ENCODE results near the gene OMA1. TPM values are rescaled to one million over a fixed set of nuclear protein-coding genes. Genes with fewer than 3 reads are reported as not detected.

The OMA1 gene
- total RNA-seq, 2 donors from 2014 or later: 27.0 to 27.3 TPM

GRCh38 chr1:58436615-58437297 lies 109.8 kb downstream of the OMA1 start:
- TF ChIP-seq CTCF (IDR thresholded peaks at IDR 0.05): no peak

GRCh38 chr1:58435376-58435775 lies 111.2 kb downstream of the OMA1 start:
- TF ChIP-seq CTCF (IDR thresholded peaks at IDR 0.05): no peak
- Histone ChIP-seq H3K27ac (no peak overlapping the region), H3K4me3 (no peak overlapping the region), H3K4me1 (peaks cover 0 to 6% of the 10 kb centered on the region in 2 donors), H3K36me3 (no peaks in the 10 kb centered on the region), H3K9me3 (no peaks in the 10 kb centered on the region), H3K27me3 (no peaks in the 10 kb centered on the region)
- no peak for DNase-seq (ENCODE audit: low spot score)

More at GRCh38 chr1:58436615-58437297, 109.8 kb downstream of the OMA1 start:
- no peak overlapping the region for H3K27ac ChIP-seq
- peaks cover 0 to 6% of the 10 kb centered on the region in 2 donors for H3K4me1 ChIP-seq
- no peak overlapping the region for H3K4me3 ChIP-seq
- DNase-seq (ENCODE audit: low spot score): no peak
- no peaks in the 10 kb centered on the region for H3K9me3 ChIP-seq
- H3K36me3 ChIP-seq: no peaks in the 10 kb centered on the region
- H3K27me3 ChIP-seq: no peaks in the 10 kb centered on the region

GRCh38 chr1:58434607-58435006 lies 111.9 kb downstream of the OMA1 start:
- Histone ChIP-seq H3K27ac (no peak overlapping the region), H3K27me3 (no peaks in the 10 kb centered on the region), H3K9me3 (no peaks in the 10 kb centered on the region), H3K4me3 (no peak overlapping the region), H3K4me1 (peaks cover 0 to 6% of the 10 kb centered on the region in 2 donors), H3K36me3 (no peaks in the 10 kb centered on the region)
- TF ChIP-seq CTCF (IDR thresholded peaks at IDR 0.05): no peak
- no peak for DNase-seq (ENCODE audit: low spot score)

- peaks cover 0 to 6% of the 10 kb centered on the region in 2 donors for H3K4me1 ChIP-seq
- DNase-seq (ENCODE audit: low spot score): no peak
- no peaks in the 10 kb centered on the region for H3K36me3 ChIP-seq
- no peak overlapping the region for H3K4me3 ChIP-seq
- no peaks in the 10 kb centered on the region for H3K9me3 ChIP-seq
- TF ChIP-seq CTCF (IDR thresholded peaks at IDR 0.05): no peak
- H3K27me3 ChIP-seq: no peaks in the 10 kb centered on the region
- no peak overlapping the region for H3K27ac ChIP-seq
Measured at GRCh38 chr1:58434181-58434580, 112.3 kb downstream of the OMA1 start.

GRCh38 chr1:58432851-58433668 lies 113.5 kb downstream of the OMA1 start:
- Histone ChIP-seq H3K36me3 (no peaks in the 10 kb centered on the region), H3K27ac (no peak overlapping the region), H3K4me3 (no peak overlapping the region), H3K27me3 (no peaks in the 10 kb centered on the region), H3K9me3 (no peaks in the 10 kb centered on the region), H3K4me1 (peaks cover 0 to 6% of the 10 kb centered on the region in 2 donors)
- no peak for DNase-seq (ENCODE audit: low spot score)
- no peak for TF ChIP-seq CTCF (IDR thresholded peaks at IDR 0.05)
